GM18519 (cell line): ENCODE results near the gene GPR137B.
"Not testable (repeated sequence)": the region's sequence is repeated elsewhere in the genome, so short reads cannot be mapped to it uniquely, and the experiment has no call there.

Experiments used
- ATAC-seq: cut with Tn5 transposase; IDR thresholded peaks from one replicate; pipeline ENCODE4 v1.9.1; 2021; ENCODE audit warnings: mild to moderate bottlenecking, moderate library complexity; ENCODE audit not compliant: unreplicated experiment, low FRiP score

GPR137B gene, protein sequence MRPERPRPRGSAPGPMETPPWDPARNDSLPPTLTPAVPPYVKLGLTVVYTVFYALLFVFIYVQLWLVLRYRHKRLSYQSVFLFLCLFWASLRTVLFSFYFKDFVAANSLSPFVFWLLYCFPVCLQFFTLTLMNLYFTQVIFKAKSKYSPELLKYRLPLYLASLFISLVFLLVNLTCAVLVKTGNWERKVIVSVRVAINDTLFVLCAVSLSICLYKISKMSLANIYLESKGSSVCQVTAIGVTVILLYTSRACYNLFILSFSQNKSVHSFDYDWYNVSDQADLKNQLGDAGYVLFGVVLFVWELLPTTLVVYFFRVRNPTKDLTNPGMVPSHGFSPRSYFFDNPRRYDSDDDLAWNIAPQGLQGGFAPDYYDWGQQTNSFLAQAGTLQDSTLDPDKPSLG

DNA sequence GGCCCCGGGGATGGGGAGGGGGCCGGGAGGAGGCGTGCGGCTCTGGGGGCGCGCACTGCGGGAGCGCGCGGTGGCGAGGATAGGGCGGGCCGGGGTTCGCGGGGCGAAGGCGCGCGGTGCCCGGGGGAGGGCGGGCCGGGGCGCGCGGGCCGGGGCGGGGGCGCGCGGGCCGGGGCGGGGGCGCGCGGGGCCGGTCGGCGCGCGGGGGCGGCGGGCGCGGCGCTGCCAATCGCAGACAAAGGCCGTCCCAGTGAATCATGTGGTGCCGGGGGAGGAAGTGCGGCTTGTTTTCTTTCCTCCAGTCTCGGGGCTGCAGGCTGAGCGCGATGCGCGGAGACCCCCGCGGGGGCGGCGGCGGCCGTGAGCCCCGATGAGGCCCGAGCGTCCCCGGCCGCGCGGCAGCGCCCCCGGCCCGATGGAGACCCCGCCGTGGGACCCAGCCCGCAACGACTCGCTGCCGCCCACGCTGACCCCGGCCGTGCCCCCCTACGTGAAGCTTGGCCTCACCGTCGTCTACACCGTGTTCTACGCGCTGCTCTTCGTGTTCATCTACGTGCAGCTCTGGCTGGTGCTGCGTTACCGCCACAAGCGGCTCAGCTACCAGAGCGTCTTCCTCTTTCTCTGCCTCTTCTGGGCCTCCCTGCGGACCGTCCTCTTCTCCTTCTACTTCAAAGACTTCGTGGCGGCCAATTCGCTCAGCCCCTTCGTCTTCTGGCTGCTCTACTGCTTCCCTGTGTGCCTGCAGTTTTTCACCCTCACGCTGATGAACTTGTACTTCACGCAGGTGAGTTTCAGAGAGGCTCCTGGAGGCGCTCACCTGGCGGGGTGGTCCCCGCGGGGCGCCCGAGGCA lies at the start of gene GPR137B:
Gene GPR137B (plus strand): TSS at position 287 of the 851 bp plus-strand sequence. CDS start 84 bp downstream, at position 371.
- peak; percentile 38 for ATAC-seq

DNA sequence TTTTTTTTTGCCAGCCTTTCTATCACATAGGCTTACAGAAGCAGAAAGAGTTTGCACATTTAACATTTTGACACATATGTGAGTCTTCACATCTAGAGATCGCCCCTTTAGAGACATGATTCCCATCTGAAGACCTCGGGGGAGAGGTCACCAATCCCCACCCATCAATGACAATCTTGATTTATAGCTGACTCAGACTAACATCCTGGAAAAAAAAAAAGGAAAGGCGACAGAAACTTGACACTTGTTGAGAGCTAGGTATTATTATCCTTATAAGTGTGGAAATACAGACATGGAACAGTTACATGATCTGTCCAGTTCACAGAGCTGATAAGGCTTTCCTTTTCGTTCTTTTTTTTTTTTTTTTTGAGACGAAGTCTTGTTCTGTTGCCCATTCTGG lies 49.4 kb upstream of the GPR137B start:
- ATAC-seq: no peak

DNA sequence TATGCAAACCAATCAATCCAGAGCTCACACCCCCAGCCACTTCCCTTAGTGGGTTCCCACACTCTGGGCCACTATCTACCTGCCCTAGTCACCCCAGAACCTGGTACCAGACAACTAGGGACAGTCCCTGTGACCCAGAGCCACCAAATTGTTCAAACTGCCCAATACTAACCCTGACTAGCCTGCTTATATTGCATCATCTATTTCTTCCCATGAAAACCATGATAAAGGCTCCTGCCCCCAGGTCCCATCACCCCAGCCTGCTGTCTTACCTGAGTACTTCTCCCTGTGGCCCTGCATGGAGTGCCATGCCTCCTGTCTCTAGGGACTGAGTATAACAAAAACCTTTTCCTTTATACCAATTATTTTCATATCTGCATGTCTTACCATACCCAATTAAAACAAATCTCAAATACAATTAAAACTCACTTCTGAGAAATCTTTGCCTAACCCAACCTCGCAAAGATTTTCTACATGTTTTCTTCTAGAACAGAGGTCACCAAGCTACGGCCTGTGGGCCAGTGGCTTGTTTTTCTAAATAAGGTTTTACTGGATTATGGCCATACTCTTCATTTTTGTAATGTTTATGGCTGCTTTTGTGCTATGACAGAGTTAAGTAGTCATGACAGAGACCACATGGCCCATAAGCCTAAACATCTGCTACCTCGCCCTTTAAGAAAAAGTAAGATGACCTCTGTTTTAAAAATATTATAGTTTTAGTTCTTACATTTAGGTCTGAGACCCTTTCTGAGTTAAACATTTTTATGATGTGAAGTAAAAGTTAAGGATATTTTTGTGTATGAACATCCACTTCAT lies 46.4 kb upstream of the GPR137B start:
- ATAC-seq: no peak

DNA sequence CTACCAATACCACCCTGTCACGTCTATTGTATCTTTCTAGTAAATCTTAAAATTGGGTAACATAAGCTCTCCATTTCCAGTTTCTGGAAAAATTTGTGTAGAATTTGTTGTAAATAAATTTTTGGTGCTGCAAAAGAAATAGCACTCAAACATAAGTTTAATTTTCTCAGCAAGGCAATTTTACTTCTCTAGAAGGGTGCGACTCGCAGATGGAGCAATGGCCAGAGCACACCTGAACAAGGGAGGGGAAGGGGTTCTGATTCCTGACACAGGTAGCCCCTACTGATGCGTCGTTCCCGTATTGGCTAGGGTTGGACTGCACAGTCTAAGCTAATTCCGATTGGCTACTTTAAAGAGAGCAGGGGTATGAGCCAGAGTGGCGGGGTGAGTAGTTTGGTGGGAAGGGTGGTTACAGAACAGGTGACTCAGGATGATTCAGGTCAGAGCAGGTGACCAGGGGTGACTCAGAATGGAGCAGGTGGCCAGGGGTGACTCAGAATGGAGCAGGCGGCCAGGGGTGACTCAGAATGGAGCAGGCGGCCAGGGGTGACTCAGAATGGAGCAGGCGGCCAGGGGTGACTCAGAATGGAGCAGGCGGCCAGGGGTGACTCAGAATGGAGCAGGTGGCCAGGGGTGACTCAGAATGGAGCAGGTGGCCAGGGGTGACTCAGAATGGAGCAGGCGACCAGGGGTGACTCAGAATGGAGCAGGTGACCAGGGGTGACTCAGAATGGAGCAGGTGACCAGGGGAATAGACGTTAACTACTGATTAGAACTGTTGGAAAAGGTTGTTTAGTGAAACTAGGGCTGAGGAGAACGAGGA lies 45.5 kb upstream of the GPR137B start:
- not testable (repeated sequence) for ATAC-seq

DNA sequence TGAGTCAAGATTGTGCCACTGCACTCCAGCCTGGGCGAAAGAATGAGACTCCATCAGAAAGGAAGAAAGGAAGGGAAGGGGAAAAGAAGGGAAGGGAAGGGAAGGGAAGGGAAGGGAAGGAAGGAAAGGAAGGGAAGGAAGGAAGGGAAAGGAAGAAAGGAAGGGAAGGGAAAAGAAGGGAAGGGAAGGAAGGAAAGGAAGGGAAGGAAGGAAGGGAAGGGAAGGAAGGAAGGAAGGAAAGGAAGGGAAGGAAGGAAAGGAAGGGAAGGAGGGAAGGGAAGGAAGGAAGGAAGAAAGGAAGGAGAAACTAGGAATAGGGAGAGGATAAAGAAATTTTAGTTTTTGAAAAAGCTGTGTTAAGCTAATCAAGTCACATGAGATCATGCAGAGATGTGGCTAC lies 44.1 kb upstream of the GPR137B start:
- ATAC-seq: no peak

DNA sequence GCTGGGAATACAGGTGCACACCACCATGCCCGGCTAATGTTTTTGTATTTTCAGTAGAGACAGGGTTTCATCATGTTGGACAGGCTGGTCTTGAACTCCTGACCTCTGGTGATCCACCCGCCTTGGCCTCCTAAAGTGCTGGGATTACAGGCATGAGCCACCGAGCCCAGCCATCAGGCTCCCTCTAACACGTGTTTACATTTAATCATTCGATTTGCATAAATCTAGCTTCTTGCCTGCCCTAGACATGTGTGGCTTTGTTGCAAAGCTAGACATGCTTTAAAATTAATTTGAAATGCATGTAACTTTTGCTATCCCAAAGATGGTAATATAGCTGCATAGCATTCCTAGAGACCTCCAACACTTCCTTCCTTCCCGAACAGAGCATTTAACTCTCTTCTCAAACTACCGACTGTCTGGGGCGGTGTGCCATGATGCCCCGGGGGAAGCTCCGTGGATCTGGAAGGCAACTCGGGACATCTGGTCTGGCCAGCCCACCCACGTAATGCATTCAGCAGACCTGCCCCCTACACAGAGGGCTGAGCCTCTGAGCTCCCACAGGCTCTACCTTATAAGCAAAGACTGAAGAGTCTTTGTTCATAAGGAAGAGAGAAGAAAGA lies 42.9 kb upstream of the GPR137B start:
- ATAC-seq: no peak

DNA sequence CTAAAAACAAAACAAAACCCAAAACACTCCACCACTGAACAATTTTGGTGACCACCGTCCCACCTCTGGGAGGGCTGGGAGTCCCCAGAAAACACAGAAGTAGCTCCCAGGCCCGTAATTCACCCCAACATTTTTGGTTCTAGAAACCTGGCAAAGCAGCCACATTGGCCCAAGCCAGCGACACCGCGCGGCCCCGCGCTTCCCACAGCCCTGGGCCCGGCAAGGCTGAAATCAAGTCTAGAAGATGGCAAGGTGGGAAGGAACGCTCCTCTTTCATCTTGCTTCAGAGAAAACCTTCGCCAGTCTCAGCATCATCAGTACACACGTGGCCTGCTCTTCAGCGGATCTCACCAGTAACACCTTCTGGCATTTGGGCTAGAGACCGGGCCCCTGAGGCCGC lies 41.5 kb upstream of the GPR137B start:
- no peak for ATAC-seq

DNA sequence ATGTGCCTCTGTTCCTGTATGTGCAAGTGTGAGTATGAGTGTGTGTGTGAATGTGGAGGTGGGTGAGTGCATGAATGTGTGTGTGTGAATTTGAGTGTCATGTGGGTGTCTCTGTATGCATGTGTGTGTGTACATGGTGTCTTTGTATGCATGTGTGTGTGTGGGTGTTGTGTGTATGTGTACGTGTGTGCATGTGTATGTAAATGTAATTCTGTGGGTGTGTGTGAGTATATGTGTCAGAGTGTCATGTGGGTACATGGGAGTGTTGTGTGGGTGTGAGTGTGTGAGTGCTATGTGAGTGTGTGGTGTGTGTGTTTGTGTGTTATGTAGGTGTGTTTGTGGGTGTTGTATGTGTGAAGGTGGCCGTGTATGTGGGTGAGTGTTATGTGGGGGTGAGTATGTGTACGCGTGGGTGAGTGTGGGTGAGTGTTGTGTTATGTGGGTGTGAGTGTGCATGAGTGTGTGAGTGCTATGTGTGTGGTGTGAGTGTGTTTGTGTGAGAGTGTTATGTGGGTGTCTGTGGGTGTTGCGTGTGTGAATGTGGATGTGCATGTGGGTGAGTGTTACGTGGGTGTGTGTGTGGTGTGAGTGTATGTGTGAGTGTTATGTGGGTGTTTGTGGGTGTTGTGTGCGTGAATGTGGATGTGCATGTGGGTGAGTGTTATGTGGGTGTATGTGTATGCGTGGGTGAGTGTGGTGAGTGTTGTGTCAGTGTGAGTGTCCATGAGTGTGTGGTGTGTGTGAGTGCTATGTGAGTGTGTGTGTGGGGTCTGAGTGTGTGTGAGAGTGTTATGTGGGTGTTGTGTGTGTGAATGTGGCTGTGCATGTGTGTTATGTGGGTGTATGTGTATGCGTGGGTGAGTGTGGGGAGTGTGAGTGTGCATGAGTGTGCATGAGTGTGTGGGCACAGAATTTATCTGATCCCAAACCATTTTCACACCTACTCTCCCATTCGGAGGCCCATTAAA lies 40.8 kb upstream of the GPR137B start:
- ATAC-seq: no peak

DNA sequence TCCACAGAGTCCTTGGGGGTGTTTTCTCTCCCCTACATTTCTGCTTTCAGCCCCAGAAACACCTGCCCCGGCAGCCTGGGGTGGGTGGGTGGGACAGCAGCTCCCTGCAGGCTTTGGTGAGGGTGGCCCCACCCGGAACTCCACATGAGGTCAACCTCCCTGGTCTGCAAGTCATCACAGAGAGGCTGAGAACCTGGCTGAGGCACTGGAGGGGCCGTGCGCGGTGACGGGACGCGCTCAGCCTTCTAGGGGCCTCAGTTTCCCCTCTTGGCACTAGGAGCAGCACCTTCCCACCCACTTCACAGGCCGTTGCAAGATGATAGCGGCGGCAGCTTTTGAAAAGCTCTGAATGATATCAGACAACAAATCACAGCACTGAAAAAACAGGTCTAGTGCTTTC lies 39.7 kb upstream of the GPR137B start:
- ATAC-seq: no peak

DNA sequence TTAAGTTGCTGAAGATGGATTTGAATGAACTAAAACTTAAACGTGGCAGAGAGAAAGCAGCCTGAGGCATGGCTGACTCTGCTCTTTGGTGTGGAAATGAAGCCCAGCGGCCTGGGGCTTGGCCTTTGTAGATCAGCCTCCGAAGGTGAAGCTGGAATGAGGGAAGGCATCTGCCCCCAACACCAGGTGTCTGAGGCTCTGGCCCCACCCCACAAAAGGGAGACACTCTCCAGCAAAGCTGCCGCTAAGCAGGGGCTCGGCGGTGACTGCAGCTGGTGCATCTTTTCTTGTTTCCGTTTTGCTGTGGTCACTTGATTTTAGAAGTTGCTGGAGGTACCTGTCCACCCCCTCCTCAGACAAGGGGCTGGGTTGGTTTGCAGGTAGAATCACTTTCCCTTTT lies 39.3 kb upstream of the GPR137B start:
- ATAC-seq: no peak

DNA sequence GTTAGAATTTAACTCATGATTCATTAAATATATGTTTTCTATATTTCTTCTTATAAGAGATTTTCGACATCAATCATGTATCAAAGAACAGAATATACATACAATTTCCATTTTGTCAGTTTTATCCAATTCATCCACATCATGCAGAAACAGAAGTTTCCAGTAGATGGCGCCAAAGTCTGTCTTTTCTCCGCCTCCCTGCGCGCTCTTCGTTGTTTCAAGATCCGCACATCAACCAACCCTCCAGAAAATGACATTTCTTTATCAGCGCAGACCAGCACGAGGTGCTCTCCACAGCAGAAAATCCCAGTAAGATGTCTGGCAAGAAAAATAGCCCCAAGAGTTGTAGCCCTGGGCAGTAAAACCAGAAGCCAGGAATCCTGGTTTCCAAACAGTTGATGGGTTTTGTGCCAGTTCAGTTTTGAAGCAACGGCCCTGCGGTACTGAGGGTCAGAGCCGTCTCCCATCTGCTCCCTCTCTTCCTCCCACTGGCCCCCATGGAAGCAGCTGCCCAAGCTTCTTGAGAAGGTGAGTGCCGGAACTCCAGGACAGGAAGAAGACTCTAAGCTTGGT lies 38.6 kb upstream of the GPR137B start:
- ATAC-seq: no peak

DNA sequence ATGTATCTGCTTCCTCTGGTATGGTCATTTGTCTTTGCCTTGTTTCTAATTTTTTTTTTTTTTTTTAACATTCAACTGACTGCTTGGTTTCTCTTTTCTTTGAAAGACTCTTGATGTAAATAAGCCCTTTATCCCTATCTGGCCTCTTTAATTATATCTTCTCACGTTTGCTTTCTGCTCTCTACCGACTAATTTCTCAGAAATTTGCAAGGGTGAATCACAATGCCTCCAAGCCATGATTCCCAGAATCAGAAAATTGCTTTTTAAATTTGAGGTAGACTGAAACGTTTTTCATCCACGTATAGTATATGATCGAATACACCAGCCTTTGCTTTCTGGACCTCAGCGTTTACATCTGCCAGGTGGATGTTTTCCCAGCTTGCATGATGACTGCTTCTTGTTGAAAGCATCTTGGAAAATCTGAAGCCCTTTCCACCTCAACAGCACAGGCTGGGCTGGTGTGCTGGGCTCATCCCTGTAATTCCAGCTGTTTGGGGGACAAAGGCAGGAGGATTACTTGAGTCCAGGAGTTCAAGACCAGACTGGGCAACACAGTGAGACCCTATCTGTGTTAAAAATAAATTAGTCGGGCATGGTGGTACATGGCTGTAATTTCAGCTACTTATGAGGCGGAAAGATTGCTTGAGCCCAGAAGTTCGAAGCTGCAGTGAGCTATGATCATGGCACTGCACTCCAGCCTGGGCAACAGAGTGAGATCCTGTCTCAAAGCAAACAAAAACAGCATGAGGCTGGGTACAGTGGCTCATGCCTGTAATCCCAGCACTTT lies 35.0 kb upstream of the GPR137B start:
- ATAC-seq: no peak

DNA sequence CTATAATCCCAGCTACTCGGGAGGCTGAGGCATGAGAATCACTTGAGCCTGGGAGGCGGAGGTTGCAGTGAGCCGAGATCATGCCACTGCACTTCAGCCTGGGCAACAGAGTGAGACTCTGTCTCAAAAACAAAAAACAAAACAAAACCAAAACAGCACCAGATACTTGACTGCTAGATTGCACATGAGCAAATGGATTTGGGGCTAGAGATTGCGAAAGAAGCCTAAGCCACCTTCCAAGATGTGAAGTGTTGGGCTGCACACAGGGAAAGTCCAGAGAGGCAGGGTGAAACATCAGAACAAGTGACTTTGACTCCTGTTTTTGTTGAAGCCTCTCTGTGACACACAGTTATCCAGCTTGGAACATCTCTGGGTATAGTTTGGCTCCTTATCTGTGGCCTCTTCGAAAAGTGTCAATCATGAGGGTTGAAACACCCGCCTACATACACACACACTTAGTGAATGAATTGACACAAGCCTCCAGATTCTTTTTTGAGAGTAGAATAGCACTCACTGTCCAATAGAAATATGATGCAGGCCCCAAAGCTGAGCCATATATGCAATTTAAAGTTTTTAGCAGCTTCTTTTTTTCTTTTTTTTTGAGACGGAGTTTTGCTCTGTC lies 34.2 kb upstream of the GPR137B start:
- ATAC-seq: no peak

DNA sequence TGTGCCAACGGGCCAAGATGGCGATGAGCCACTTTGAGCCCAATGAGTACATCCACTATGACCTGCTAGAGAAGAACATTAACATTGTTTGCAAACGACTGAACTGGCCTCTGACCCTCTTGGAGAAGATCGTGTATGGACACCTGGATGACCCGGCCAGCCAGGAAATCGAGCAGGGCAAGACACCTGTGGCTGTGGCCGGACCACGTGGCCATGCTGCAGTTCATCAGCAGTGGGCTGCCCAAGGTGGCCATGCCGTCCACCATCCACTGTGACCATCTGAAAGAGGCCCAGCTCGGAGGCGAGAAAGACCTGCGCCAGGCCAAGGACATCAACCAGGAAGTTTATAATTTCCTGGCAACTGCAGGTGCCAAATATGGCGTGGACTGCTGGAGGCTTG lies 32.2 kb upstream of the GPR137B start:
- ATAC-seq: no peak

DNA sequence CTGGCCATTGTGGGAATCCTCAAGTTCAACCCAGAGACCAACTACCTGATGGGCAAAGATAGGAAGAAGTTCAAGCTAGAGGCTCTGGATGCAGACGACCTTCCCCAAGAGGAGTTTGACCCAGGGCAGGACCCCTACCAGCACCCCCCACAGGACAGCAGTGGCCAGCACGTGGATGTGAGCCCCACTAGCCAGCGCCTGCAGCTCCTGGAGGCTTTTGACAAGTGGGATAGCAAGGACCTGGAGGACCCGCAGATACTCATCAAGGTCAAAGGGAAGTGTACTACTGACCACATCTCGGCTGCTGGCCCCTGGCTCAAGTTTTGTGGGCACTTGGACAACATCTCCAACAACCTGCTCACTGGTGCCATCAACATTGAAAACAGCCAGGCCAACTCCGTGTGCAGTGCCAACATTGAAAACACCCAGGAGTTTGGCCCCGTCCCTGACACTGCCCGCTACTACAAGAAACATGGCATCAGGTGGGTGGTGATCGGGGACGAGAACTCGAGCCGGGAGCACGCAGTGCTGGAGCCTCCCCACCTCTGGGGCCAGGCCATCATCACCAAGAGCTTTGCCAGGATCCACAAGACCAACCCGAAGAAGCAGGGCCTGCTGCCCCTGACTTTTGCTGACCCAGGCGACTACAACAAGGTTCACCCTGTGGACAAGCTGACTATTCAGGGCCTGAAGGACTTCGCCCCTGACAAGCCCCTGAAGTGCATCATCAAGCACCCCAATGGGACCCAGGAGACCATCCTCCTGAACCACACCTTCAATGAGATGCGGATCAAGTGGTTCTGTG lies 30.6 kb upstream of the GPR137B start:
- no peak for ATAC-seq

DNA sequence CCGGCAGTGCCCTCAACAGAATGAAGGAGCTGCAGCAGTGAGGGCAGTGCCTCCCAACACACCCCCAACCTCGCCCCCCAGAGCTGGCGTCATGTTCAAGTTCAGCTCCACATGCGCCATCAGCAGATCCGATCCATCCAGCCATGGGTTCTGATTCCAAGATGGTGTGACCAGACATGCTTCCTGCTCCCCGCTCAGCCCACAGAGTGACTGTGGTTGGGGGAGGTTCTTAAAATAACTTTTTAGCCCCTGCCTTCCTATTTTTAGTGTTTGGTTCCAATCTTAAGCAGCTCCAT lies 30.1 kb upstream of the GPR137B start:
- no peak for ATAC-seq
